Measurements from ENCODE around the gene MDFIC2.

GRCh38 chr3:70189884-70190473, 122.5 kb downstream of the MDFIC2 start:
- TF ChIP-seq GATA2 (IDR thresholded peaks at IDR 0.05; ENCODE audit: low read depth, low read length) (no peak), GATA3 (IDR thresholded peaks at IDR 0.05; ENCODE audit: low read depth, low read length) (no peak)
